GM19351 (cell line): ENCODE data around the gene TBRG1.
"Not testable (repeated sequence)": the region's sequence is repeated elsewhere in the genome, so short reads cannot be mapped to it uniquely, and the experiment has no call there.

Experiments
- ATAC-seq: cut with Tn5 transposase; IDR thresholded peaks from one replicate; pipeline ENCODE4 v1.9.1; 2021; ENCODE audit warnings: mild to moderate bottlenecking, moderate library complexity; ENCODE audit not compliant: unreplicated experiment

The TBRG1 gene

DNA sequence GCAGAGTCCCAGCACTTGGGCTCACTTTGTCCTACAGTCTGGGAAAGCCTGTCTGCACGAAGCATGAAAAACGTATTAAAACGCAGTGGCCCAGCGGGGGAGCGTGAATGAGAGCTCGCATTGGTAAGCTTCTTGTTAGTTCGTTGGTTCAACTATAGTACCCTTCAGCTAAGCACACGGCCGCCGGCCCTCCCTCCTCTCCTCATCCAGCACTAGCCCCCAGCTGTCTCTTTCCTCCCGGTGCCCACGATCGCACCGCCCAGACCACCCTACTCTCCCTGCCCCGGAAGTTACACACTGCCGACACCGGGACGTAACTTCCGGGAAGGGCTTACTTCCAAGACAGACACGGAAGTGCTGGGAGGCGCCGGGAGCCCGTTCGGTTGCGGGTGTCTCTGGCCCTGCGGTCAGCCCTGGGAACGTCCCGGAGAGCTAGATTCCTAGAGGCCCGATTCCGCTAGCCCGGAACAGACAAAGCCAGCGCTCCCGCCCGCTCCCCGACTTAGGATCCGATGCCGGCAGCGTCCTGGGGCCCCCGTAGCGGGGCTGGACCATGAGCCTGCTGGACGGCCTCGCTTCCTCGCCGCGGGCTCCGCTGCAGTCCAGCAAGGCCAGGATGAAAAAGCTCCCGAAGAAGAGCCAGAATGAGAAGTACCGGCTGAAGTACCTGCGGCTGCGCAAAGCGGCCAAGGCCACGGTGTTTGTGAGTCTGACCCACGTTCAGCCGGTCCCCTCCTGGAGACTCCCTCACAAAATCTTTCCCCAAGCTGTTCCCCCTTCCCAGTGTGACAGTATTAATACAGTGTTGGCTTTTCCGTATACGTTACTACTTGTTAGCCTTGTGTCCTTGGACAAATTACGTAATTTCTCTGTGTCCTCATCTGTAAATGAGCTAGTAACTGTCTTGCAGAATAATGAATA, at the start of gene TBRG1:
TSS of gene TBRG1 (plus strand) at position 334 of the 921 bp plus-strand sequence. CDS start at position 554, 220 bp downstream.
- peak; percentile 98 for ATAC-seq

DNA sequence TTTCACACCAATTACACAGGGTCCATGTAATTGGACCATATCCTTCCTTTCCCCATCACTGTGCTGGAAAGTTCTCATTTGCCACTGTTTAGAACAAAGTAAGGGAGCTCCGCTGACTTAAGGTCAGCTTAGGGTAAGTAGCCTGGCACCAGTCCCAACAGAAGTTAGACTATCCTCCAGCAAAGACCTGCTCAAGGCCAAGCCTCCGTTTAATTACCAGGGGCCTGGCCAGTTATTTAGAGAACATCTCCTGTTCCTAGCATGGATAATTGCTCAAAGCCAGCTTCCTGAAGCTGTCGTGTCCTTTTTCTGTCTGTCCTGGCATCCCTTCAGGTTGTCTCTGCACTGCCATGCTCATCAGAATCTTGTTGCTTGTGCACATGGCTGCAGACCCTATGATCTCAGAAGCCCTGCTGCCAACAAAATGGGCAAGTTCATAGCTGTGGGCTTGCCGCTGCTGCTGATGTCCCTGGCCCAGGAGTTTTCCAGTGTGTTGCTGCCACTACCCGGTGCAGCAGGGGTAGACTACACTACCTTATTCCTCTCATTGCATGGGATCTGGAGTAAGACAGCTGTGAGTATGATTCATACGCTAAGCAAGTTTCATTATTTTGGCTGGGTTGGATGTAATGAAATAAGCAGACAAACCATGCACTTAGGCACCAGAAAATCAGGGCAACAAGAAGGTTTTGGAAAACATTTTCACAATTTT, 44.8 kb upstream of the TBRG1 start:
- no peak for ATAC-seq

DNA sequence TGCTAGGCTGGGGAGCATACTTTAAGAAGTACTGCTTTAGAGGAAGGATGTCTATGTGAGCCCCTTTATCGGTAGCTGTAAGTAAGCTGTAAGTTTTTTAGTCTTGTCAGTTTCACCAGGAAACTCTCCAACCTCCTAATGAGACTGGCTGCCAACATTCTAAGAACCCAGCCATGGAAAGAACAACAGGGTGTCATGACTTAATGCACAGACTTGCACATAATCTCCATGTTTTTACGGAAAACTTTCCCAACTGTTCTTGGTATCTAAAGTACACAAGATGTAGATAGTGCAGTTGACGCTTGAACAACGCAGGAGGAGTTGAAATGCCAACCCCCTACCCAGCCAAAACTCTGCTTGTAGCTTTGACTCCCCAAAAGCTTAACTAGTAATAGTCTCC, 43.9 kb upstream of the TBRG1 start:
- ATAC-seq = no peak

DNA sequence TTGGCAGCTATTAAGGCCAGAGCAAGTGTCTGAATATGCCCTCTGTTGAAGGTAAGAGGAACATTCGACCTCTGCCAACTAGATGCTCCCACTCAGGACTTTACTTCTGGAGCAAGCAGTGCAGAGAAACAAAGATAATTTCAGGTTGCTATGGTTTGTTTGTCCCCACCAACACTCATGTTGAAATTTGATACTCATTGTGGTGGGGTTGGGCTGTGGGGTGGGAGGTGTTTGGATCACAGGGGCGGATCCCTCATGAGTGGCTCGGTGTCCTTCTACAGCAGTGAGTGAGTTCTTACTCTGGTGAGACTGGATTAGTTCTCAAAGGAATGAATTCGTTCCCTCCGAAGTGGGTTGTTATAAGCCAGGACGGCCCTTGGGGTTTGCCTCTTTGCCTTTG, 40.8 kb upstream of the TBRG1 start:
- ATAC-seq = no peak

- no peak for ATAC-seq
These were observed 40.1 kb upstream of the TBRG1 start for GRCh38 chr11:124582565-124582964.

DNA sequence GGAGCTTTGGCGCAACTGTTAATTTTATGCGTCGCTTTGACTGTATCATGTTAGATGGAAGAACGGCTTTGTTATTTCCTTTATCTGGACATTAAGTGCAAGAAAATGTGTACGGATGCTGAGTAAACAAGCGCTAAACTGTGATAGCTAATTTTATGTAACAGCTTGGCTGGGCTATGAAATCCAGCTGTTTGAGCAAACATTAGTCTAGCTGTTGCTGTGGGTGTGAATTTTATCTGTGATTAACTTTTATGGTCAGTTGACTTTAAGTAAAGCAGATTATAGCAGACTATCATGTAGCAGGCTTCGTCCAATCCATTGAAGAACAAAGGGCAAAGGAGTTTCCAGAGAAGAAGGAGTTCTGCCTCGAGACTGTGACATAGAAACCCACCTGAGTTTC, 38.9 kb upstream of the TBRG1 start:
- no peak for ATAC-seq

DNA sequence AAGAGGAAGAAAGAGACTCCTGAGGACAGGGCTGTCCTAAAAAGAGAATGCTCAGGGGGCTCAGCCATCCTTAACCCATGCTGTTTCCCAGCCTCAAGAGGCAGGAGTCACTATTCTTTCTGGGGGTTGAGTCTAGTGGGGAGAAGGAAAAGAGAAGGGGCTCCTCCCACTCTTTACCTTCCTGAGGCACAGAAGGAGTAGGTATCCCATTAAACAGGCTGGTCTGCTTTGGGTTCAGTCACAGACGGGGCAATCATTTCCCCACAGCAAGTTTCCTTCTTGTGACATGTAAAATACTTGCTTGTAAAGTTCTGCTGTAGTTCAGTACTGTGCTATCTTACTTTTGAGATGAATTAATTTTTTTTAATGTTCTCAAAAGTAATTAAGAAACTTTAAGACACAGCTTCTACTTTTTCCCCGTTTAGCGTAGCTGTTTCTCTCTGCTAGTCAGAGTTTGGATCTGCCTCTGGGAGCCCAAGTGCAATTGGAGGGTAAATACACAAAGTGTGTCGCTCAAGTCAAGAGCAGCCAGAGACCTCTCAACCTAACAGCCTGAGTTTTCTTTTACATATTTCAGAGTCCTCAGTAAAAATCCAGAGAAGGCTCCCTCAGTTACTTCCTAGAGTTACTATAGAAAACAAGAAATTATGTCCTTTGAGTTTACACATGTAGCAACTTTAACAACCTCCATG, 37.8 kb upstream of the TBRG1 start:
- ATAC-seq = no peak

DNA sequence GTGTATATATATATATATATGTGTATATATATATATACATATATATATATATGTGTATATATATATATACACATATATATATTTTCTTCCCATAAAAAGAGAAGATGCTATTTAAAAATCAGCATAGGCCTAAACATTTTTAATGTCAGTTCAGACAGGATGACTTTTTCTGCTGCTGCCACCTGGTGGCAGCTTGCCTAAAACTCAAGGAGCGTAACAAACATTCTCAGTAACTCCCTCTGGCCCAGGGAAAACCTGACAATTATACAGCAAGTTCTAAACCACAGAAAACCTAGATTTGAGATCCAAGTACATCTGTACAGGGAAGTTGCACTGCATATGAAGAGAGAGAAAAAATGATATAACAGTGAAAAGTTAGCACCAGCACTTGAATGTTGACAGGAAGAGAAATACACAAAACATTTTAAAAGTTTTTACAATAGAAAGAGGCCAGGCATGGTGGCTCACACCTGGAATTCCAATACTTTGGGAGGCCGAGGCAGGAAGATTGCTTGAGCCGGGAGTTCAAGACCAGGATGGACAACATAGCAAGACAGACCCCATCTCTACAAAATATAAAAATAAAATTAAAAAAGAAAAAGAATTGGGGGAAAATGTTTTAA, 36.3 kb upstream of the TBRG1 start:
- peak; percentile 69 for ATAC-seq

- no peak for ATAC-seq
These were observed 31.2 kb upstream of the TBRG1 start for GRCh38 chr11:124591430-124591829.

- ATAC-seq = no peak
These were observed 30.0 kb upstream of the TBRG1 start for GRCh38 chr11:124592627-124593026.

DNA sequence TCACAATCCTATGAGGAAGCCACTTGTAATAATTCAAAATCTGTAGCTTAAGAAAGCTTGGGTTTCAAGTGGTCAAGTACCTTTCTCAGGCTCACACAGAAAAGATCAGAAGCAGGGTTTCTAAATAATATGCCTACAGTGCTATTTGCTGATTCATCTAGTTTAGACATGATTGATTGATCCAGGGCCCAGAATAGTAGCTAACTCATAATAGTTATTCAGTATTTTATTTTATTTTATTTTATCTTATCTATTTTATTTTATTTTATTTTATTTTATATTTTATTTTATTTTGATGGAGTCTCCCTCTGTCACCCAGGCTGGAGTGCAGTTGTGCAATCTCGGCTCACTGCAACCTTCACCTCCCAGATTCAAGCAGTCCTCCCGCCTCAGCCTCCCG, 27.4 kb upstream of the TBRG1 start:
- ATAC-seq = no peak

- ATAC-seq = no peak
These were observed 25.0 kb upstream of the TBRG1 start for GRCh38 chr11:124597626-124598025.

DNA sequence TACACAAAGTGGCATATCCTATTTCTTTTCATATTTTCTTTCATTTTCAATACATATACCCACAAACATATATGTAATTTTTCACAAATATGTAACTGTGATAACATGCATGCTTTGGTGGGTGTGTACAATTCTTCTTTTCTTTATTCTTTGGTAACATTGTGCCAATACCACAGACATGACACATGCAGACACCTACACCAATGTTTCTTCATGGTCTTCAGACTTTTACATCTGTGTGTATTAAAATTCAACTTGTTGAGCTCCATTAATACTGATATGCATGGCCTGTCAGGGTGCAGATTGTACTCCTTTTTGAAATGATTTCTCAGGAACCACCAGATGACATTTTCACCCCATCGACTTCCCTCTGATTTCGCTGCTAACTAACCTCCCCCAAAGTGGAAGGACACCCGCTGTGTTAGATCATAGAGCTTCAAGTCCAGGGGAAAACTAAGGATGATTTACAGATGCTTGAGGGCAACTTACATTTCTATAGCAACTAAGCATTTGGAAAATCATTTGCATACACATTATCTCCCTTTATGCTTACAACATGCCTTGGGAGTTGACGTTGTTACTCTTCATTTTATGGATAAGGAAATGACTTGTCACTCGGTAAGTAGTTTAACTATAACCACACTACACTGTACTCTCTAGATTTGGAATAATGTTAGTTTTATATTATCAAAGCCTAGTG, 21.9 kb upstream of the TBRG1 start:
- no peak for ATAC-seq

- no peak for ATAC-seq
These were observed 20.5 kb upstream of the TBRG1 start for GRCh38 chr11:124602193-124602592.

GRCh38 chr11:124602723-124603122, 19.9 kb upstream of the TBRG1 start:
- not testable (repeated sequence) for ATAC-seq

DNA sequence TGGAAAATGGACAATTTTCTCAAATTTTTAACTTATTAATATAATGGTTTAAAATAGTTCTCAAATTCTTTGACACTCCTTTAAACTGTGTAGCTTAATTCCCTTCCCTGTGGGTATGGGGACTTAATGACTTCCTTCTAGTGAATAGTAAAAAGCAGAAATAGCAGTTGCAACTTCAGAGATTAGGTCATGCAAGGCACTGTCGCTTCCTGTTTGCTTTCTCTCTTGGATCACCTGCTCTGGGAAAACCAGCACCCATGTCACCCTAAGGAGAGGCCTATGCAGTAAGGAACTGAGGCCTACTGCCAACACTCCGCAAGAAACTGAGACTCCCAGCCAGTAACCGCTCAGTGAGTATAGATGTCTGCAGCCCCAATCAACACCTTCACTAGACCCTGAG, 16.9 kb upstream of the TBRG1 start:
- ATAC-seq = peak; percentile 42

- ATAC-seq = no peak
These were observed 14.5 kb upstream of the TBRG1 start for GRCh38 chr11:124608147-124608546.

GRCh38 chr11:124610295-124610694, 12.4 kb upstream of the TBRG1 start:
- no peak for ATAC-seq

GRCh38 chr11:124611064-124611463, 11.6 kb upstream of the TBRG1 start, which contains the start of gene PANX3:
PANX3 (plus strand) TSS chr11:124611428; CDS start chr11:124611557, 129 bp downstream.
- ATAC-seq = no peak

DNA sequence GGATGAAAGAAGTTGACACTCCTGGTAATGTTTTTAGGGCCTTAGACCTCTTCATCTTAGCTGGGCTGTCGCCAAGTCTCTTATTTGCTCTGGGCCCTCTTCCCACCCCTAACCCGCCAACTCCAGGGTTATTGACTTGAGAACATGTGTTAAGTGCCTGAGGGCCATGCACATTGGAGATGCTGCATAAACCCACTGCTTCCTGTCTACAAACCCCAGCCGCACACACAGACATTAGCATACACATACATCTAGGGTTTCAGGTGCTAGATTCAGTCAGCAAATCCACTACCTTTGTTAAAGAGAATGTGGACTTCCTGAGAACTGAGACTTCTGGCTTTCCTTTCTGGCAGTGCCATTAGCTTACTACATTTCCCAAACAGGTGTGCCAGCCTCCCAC, 10.6 kb upstream of the TBRG1 start:
- ATAC-seq = peak; percentile 70
